GM19372 (cell line): ENCODE results near the gene WDR88.
"Not testable (repeated sequence)": the region's sequence is repeated elsewhere in the genome, so short reads cannot be mapped to it uniquely, and the experiment has no call there.

Experiments used
- ATAC-seq: cut with Tn5 transposase; IDR thresholded peaks from one replicate; pipeline ENCODE4 v1.9.1; 2021; ENCODE audit warnings: mild to moderate bottlenecking, low read depth, moderate library complexity; ENCODE audit not compliant: unreplicated experiment

WDR88 gene

DNA sequence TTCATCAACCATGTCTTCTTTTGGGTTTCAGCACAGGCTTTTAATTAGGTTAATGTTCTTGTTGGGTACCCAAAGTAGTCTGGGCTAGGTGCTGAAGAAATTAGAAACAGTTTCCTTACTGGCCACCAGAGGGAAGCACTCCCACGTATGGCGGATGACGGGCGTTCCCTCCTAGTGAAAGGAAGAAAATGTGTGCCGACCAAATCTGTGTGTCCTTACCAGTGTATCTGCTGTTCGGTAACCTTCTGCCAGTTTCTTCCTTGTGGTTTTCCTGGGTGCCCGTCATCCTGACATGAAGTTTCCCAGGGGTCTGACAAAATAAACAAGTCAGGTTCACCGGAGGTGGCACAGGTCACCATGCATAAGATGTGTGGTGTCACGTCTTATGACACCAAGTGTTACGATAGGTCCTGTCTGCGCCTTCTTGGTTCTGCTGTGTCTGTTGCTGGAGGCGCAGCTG lies 6.0 kb upstream of the WDR88 start:
- no peak for ATAC-seq

DNA sequence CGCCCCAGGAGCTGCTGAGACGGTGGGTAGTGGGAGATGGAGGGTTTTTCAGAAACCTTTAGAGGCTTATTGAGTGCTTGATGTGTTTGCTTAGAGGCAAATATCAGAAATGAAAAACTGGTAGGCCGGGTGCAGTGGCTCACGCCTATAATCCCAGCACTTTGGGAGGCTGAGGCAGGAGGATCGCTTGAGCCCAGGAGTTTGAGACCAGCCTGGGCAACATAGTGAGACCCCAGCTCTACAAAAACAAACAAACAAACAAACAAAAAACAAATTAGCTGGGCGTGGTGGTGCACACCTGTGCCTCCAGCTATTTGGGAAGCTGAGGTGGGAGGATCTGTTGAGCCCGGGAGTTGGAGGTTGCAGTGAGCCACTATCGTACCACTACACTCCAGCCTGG lies 5.2 kb upstream of the WDR88 start:
- ATAC-seq: not testable (repeated sequence)

DNA sequence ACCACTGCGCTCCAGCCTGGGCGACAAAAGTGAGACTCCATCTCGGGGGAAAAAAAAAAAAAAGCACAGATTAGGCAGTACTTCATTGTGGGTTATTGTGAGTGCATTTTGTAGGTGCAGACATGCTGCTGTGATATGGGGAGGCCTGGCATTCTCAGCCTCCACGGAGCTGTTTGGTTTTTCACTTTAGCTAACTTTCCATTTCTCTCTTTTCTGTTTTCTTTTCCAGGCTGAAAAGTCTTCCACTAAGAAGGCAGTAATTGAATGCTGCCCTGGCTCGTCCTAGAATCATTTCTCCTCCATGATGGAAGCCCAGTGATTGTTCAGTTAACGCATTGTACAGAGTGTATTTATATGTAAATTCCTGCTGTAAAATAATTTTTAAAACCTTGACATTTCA lies 2.0 kb upstream of the WDR88 start:
- ATAC-seq: no peak

DNA sequence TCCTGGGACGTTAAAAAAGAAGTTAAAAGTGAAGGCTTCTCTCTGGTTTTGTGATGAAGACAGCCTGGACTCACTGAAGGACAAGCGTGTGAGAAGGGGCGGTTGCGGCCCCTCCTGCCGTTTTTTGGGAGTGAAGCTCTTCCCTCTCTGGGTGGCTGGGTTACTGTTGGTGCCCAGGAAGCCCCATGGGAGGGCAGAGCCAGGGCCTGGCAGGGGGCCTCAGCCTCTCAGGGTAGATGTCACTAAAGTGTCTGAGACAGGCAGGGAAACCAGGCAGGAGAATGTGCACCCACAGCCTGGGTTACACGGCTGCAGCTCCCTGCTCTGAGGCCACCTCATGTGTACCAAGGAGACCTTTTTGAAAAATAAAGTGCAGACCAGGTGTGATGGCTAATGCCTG lies 1.5 kb upstream of the WDR88 start:
- no peak for ATAC-seq

DNA sequence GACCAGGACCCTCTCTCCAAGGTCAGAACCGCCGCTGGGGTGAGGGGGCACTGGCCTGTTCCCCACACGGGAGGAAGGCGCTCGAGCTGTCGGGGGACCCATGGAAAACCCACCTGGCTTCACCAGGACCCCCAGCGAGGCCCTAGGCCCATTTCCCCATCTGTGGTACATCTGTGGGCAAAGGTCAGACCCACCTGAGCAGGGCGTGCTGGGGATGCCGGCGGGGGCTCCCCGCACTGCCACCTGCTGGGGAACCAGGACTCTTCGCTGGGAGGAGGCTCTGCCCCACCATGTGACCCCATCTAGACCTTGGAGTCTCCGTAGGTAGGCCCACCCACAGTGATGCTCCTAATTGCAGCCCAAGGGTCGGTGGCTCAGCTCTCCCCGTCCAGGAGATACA lies 511 bp downstream of the WDR88 start:
- ATAC-seq: no peak

DNA sequence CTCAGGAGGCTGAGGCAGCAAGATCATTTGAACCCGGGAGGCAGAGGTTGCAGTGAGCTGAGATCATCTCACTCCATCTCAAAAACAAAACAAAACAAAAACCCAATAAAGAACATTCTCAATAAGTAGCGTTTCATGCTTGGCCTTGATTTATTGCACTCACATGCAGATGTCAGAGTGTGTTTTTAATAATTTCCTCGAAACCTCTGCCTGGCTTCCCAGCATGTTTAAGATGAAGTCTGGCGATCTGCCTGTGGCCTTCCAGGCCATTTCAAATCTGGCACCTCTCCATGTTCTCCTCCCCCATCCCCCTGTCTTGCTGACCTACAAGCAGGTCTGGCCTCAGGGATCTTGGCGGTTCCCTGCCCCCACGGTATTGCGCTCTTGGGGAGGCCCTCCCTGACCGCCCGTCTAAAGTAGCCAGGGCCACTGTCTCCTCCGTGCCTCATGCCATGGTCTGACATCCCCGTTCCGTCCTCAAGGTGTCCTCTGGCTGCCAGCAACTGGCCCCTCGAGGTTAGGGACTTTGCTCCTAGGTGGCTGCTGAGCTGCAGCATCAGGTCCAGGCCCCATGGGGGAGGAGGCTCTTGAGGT lies 1.6 kb downstream of the WDR88 start:
- no peak for ATAC-seq

DNA sequence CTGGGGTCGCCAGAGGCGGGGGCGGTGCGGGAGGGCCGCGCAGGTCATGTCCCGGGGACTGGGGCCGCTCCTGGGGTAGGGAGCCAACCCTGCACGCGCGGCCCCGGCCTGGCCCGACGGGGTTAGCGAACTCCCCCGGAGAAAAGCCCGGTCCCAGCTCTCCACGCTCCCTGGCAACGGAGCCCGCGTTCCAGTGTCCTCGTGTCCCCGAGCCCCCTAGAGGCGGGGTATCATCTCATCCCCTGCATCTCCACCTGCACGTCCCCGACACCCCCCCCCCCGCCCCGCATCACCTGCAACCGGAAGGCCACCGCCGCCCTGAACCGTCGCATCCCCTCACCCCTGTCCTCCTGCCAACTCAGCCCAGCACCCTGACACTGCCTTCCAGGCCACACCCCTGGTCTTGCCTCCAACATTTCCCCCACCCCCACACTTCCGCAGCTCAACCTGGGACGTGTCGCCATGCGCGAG lies 2.7 kb downstream of the WDR88 start:
- ATAC-seq: no peak

DNA sequence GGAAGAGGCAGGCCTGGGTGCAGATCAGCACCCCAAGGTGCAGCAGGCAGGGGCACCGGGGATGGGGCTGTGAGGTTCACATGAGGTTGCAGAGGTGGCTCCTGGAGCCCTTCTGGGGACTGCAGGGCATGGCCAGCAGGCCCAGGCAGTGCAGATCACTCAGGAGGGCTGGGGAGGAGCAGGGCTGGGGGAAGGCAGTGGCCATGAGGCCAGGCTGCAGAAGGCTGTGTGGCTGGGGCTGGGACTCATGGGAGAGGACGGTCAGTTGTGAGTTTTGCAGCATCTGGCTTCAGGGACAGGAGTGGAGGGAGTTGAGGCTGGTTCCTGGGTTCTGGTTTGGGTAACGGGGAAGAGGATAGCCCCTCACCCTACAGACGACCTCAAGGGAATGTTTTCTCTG lies 7.3 kb downstream of the WDR88 start:
- ATAC-seq: no peak

DNA sequence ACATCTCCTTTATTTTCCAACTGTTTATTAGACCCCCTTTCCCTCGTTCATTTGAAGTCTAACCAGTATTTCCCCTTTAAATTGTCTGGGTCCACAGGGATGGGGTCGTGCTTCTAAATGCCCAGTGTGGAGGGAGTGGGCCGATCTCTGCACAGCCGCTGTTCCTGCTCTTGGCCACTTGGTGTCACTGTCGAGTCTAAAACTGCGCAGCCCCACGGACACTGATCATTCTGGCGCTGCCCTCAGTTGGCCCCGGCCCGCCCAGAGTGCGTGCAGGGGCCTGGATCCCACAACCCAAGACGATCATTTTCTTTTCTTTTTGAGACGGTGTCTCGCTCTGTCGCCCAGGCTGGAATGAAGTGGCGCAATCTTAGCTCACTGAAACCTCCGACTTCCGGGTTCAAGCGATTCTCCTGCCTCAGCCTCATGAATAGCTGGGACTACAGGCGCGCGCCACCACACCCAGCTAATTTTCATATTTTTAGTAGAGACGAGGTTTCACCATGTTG lies 12.0 kb downstream of the WDR88 start:
- ATAC-seq: peak; percentile 59

DNA sequence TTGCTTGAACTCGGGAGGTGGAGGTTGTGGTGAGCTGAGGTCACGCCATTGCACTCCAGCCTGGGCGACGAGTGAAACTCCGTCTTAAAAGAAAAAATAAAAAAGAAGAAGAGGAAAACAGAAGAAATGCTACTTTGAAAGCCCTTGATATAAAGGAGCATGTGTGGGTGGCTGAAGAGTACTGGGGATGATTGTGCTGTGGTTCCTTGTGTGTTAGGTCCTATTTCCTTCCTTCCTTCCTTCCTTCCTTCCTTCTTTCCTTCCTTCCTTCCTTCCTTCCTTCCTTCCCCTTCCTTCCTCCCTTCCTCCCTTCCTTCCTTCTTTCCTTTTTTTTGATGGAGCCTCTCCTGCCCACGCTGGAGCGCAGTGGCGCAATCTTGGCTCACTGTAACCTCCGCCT lies 14.3 kb downstream of the WDR88 start:
- no peak for ATAC-seq

DNA sequence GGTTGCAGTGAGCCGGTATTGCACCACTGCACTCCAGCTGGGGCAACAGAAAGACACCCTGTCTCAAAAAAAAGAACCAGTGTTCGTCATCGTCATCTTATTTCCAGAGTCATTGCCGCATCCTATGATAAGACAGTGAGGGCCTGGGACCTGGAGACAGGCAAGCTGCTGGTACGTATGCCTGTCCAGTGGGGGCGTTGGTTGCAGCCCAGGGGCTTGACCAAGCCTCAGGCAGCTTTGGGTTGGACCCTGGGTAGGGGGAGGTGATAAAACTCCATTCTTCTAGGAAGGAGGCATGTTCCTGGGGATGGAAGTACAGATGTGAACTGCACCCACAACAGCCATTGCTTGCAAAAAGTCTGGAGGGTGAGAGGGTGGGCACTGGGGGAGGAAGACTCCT lies 15.6 kb downstream of the WDR88 start:
- ATAC-seq: no peak

DNA sequence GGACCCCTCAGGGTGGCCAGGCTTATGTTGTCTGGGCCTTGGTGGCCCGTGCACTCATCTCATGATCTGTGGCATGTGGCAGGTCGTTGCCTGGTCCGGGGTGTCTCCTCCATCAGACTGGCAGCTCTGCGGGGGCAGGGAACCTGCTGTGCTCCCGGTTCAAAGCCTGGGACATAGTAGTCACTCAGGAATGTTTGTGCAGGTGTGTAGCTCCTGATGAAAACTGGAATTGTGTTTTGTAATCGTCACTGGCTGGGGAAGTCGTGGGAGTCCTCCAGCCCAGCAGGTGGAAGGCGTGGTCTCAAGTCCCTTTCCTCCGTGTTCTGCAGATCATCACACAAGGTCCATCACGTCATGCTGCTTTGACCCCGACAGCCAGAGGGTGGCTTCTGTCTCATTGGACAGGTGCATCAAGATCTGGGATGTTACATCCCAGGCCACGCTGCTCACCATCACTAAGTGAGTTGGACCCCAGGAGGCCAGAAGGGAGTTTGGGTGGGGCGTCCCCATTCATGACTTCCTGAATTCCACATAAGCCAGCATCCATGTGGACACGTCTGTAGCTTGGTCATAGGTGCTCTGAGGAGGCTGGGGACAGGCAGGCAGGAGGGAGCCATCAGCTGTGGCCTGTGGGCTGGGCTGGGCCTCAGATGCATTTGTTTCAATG lies 19.1 kb downstream of the WDR88 start:
- no peak for ATAC-seq

DNA sequence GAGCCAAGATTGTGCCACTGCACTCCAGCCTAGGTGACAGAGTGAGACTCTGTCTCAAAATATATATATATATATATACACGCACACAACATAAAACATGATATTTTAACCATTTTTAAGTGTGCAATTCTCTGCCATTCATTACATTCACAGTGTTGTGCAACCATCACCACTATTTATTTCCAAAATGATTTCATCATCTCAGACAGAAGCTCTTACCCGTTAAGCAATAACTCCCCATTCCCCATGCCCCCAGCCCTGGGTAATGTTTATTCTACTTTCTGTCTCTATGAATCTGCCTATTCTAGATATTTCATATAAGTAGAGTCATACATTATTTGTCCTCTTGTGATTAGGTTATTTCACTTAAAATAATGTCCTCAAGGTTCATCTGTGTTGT lies 20.3 kb downstream of the WDR88 start:
- no peak for ATAC-seq

DNA sequence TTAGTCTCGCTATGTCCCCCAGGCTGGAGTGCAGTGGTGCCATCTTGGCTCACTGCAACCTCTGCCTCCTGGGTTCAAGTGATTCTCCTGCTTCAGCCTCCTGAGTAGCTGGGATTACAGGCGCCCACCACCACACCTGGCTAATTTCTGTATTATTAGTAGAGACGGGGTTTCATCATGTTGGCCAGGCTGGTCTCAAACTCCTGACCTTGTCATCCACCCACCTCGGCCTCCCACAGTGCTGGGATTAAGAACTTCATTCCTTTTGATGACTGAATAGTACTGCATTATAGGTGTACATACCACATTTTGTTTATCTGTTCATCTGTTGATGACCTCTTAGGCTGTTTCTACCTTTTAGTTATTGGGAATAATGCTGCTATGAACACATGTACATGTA lies 20.7 kb downstream of the WDR88 start:
- ATAC-seq: not testable (repeated sequence)

DNA sequence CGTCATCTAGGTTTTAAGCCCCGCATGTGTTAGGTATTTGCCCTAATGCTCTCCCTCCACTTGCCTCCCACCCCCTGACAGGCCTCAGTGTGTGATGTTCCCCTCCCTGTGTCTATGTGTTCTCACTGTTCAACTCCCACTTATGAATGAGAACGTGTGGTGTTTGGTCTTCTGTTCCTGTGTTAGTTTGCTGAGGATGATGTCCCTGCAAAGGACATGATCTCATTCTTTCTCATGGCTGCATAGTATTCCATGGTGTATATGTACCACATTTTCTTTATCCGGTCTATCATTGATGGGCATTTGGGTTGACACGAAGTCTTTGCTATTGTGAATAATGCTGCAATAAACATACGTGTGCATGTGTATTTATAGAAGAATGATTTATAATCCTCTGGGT lies 22.4 kb downstream of the WDR88 start:
- not testable (repeated sequence) for ATAC-seq

DNA sequence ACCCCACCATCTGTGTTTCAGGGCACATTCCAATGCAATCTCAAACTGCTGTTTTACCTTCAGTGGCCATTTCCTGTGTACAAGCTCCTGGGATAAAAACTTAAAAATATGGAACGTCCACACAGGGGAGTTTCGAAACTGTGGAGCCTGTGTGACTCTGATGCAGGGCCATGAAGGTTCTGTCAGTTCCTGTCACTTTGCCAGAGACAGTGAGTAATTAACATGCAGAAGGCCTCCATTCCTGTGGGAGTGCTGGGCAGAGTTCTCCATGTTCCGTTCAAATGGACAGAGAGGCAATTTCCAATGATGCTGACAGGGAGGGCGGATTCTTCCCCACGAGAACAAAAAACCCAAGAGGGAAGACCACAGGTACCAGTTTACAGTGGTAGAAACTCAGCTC lies 24.4 kb downstream of the WDR88 start:
- no peak for ATAC-seq

DNA sequence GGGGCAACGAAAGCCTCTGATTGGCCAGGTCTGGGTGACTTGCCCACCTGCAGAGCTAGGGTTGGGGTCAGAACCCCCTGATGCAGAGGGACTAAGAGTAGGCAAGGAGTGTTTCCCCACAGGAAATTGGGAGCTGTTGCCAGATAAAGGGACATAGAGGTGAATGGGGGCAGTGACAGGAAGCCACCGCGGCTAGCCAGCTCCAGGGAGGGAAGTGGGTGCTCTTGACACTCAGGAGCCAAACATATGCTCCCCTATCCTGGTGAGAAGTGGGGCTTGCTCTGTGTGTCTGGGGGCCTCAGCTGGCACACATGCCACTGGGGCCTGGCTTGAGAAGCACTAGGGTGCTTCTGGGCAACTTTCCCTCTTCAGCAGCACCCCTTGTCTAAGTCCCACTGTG lies 26.0 kb downstream of the WDR88 start:
- no peak for ATAC-seq

DNA sequence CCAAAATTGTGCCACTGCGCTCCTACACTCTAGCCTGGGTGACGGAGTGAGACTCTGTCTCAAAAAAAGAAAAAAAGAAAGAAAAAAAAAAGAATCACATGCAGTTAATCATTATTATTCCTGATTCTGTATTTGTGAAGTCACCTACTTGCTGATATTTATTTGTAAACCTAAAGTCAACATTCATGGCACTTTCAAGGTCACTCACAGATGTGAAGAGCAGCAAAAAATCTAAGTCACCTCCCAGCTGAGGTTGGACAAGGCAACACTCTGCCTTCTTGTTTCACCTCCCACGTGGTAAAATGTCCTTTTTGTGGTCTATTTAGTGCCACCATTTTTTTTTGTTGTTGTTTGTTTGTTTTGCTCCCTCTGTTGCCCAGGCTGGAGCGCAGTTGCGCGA lies 26.5 kb downstream of the WDR88 start:
- ATAC-seq: no peak

DNA sequence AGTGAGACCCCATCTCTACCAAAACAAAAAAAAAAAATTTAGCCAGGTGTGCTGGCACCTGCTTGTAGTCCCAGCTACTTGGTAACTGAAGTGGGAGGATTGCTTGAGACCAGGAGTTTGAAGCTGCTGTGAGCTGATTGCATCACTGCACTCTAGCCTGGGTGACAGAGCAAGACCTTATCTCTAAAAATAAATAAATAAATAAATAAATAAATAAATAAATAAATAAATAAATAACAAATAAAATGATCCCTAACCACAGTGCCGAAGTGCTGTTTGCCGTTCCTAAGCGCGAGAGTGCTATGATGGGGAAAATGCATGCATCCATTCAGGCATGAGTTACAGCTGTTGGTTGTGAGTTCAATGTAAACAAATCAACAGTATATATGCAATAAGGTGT lies 27.2 kb downstream of the WDR88 start:
- no peak for ATAC-seq

DNA sequence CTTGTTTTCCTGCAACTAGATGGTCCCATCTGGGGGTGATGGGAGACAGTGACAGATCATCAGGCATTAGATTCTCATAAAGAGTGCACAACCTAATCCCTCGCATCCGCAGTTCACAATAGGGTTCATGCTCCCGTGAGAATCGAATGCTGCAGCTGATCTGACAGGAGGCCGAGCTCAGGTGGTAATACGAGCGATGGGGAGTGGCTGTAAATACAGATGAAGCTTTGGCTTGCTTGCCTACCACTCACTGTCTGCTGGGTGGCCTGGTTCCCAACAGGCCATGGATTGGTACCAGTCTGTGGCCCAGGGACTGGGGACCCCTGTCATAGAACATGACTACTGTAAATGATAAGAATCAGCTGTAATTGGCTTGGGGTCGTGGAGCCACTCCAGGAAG lies 28.0 kb downstream of the WDR88 start:
- ATAC-seq: no peak

DNA sequence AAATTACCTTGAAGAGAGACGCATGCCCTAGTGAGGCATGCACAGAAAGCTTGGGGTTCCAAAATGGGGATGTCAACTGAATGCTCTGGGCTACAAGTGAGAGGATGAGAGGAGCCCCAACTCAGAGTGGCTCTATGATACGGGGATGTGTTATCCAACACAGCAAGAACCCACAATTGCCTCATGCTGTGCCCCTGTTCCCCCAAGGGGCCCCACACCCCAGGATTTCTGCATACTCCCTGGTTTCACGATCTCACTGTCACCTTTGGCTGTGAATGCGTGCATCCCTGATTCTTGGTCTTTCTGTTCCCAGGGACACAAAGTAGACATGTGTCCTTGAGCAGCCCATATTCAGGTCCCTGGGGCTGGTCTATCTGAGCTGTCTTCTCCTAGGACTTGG lies 29.3 kb downstream of the WDR88 start:
- ATAC-seq: no peak

DNA sequence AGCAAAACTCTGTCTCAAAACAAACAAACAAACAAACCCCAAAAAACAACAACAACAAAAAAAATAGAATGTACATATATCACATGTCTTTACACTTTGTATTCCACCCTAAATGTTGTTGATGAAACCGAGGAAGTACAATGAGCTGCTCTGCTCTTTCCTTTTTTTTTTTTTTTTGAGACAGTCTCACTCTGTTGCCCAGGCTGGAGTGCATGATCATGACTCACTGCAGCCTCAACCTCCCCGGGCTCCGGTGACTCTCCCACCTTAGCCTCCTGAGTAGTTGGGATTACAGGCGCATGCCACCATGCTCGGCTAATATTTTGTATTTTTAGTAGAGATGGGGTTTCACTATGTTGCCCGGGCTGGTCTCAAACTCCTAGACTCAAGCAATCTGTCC lies 31.6 kb downstream of the WDR88 start:
- ATAC-seq: no peak
